GM12874 (cell line): ENCODE measurements around the gene ROBO1.

Experiments
- TF ChIP-seq, protein P1 (sequence below): IDR thresholded peaks from 2 replicates; pipeline ENCODE4 v1.5.1; 2011; ENCODE audit warnings: low read depth, mild to moderate bottlenecking, control low read depth, low read length, moderate library complexity; ENCODE audit not compliant: insufficient read depth

ROBO1 gene

GRCh38 chr3:78712270-78712669, 1055.5 kb downstream of the ROBO1 start:
- TF ChIP-seq, protein P1, sequence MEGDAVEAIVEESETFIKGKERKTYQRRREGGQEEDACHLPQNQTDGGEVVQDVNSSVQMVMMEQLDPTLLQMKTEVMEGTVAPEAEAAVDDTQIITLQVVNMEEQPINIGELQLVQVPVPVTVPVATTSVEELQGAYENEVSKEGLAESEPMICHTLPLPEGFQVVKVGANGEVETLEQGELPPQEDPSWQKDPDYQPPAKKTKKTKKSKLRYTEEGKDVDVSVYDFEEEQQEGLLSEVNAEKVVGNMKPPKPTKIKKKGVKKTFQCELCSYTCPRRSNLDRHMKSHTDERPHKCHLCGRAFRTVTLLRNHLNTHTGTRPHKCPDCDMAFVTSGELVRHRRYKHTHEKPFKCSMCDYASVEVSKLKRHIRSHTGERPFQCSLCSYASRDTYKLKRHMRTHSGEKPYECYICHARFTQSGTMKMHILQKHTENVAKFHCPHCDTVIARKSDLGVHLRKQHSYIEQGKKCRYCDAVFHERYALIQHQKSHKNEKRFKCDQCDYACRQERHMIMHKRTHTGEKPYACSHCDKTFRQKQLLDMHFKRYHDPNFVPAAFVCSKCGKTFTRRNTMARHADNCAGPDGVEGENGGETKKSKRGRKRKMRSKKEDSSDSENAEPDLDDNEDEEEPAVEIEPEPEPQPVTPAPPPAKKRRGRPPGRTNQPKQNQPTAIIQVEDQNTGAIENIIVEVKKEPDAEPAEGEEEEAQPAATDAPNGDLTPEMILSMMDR: no peak

GRCh38 chr3:78708565-78709073, 1059.2 kb downstream of the ROBO1 start:
- TF ChIP-seq, protein P1: no peak

GRCh38 chr3:78707609-78708008, 1060.2 kb downstream of the ROBO1 start:
- TF ChIP-seq, protein P1: no peak

GRCh38 chr3:78706906-78707523, 1060.8 kb downstream of the ROBO1 start:
- TF ChIP-seq, protein P1: no peak

DNA sequence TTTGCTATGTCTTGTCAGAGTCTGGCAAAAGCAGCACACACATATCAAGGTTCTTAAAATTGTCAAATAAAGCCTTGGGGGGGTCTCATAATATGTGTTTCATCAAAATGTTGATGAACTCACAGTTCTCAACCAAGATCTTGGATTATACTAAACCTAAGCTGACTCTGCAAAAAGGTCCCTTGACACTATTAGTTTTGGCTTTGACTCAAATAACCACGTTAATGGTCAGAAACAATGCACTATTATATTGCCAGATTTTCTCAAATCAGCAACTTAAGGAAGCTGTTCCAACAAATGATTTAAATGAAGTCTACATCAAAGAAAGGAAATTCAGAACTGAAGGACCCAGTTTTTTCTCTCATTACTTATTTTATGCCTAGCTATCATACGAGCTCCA, 1063.9 kb downstream of the ROBO1 start:
- TF ChIP-seq, protein P1: no peak

GRCh38 chr3:78701537-78701936, 1066.3 kb downstream of the ROBO1 start:
- TF ChIP-seq, protein P1: no peak

DNA sequence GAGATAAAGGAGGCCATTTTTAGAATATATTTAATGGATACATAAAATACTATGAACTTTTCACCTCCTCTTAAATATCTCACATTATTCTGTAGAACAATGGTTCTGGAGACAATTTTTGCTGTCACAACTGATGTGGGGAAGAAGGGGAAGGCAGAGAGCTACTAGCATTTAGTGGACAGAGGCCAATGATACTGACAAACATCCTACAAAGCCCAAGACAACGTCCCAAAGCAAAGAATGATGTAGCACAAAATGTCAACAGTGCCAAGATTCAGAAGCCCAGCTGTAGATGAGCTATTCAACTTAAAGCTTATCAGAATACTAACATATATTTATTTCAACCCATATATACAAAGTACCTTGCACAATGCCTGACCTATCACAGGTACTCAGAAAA, 1069.4 kb downstream of the ROBO1 start:
- TF ChIP-seq, protein P1: no peak
